ENCODE results near the gene B2M.
"Not testable (repeated sequence)": the region's sequence is repeated elsewhere in the genome, so short reads cannot be mapped to it uniquely, and the experiment has no call there.

Gene B2M

DNA sequence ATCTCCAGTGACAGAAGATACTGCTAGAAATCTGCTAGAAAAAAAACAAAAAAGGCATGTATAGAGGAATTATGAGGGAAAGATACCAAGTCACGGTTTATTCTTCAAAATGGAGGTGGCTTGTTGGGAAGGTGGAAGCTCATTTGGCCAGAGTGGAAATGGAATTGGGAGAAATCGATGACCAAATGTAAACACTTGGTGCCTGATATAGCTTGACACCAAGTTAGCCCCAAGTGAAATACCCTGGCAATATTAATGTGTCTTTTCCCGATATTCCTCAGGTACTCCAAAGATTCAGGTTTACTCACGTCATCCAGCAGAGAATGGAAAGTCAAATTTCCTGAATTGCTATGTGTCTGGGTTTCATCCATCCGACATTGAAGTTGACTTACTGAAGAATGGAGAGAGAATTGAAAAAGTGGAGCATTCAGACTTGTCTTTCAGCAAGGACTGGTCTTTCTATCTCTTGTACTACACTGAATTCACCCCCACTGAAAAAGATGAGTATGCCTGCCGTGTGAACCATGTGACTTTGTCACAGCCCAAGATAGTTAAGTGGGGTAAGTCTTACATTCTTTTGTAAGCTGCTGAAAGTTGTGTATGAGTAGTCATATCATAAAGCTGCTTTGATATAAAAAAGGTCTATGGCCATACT is 4.0 kb downstream of the B2M start:
- no peak for FAIRE-seq
- TF ChIP-seq POLR2A (IDR thresholded peaks at IDR 0.05; ENCODE audit: low read depth, low read length): no peak
- DNase-seq (ENCODE audit: insufficient read length, low spot score): no peak

DNA sequence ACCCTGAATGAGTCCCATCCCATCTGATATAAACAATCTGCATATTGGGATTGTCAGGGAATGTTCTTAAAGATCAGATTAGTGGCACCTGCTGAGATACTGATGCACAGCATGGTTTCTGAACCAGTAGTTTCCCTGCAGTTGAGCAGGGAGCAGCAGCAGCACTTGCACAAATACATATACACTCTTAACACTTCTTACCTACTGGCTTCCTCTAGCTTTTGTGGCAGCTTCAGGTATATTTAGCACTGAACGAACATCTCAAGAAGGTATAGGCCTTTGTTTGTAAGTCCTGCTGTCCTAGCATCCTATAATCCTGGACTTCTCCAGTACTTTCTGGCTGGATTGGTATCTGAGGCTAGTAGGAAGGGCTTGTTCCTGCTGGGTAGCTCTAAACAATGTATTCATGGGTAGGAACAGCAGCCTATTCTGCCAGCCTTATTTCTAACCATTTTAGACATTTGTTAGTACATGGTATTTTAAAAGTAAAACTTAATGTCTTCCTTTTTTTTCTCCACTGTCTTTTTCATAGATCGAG is 4.5 kb downstream of the B2M start:
- no peak for TF ChIP-seq POLR2A (IDR thresholded peaks at IDR 0.05; ENCODE audit: low read depth, low read length)
- FAIRE-seq: no peak

DNA sequence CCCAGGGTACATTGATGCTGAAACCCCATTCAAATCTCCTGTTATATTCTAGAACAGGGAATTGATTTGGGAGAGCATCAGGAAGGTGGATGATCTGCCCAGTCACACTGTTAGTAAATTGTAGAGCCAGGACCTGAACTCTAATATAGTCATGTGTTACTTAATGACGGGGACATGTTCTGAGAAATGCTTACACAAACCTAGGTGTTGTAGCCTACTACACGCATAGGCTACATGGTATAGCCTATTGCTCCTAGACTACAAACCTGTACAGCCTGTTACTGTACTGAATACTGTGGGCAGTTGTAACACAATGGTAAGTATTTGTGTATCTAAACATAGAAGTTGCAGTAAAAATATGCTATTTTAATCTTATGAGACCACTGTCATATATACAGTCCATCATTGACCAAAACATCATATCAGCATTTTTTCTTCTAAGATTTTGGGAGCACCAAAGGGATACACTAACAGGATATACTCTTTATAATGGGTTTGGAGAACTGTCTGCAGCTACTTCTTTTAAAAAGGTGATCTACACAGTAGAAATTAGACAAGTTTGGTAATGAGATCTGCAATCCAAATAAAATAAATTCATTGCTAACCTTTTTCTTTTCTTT is 5.8 kb downstream of the B2M start:
- FAIRE-seq (no peak), DNase-seq (ENCODE audit: insufficient read length, low spot score) (no peak)
- TF ChIP-seq POLR2A (IDR thresholded peaks at IDR 0.05; ENCODE audit: low read depth, low read length): no peak

More for the DNA sequence above, 4.5 kb downstream of the B2M start:
- no peak for DNase-seq (ENCODE audit: insufficient read length, low spot score)

DNA sequence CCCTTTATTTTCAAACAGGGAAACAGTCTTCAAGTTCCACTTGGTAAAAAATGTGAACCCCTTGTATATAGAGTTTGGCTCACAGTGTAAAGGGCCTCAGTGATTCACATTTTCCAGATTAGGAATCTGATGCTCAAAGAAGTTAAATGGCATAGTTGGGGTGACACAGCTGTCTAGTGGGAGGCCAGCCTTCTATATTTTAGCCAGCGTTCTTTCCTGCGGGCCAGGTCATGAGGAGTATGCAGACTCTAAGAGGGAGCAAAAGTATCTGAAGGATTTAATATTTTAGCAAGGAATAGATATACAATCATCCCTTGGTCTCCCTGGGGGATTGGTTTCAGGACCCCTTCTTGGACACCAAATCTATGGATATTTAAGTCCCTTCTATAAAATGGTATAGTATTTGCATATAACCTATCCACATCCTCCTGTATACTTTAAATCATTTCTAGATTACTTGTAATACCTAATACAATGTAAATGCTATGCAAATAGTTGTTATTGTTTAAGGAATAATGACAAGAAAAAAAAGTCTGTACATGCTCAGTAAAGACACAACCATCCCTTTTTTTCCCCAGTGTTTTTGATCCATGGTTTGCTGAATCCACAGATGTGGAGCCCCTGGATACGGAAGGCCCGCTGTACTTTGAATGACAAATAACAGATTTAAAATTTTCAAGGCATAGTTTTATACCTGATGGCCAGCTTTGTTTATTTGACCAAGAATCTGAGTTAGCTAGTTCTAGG is 7.0 kb downstream of the B2M start:
- DNase-seq (ENCODE audit: insufficient read length, low spot score): no peak
- no peak for TF ChIP-seq POLR2A (IDR thresholded peaks at IDR 0.05; ENCODE audit: low read depth, low read length)
- no peak for FAIRE-seq

DNA sequence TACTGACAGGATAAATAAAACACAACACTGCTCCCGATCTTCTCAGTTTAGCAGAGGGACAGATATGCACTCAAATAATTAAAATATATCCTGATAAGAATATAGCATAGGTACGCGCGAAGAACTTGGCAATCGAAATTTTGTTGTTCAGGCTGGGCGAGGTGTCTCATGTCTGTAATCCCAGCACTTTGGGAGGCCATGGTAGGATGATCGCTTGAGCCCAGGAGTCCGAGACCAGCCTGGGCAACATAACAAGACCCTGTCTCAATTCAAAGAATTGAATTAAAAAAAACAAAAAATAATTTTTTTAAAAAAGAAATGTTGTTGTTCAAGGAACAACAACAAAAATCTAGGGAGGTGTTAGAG is 7.6 kb downstream of the B2M start:
- FAIRE-seq: no peak

DNA sequence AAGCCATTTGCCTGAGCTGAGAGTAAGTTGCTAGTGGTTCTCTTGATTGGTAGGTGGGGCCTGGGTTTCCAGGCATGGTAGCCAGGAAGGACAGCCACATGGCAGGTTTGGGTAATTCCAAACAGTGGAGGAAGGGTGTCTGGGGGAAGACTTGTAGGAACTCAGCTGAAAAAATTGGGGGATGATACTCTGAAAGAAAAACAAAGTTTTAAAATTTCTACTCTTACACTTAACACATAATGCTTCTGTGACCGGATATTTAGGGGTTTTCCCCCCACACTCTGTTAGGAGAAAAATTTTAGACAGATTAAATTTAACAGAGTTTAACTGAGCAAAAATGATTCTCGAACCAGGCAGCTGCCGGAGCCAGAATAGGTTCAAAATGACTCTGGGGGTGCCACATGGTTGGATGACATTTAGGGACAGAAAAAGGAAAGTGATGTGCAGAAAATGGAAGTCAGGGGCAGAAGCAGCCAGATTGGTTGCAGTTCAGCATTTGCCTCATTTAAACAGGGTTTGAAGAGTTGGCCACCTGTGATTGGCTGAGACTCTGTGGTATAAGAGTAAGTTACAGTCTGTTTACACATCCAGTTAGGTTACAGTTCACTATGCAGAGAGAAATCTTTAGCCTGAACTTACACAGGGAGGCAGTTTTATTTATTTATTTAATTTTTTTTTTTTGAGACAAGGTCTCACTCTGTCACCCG is 8.1 kb downstream of the B2M start:
- no peak for TF ChIP-seq POLR2A (IDR thresholded peaks at IDR 0.05; ENCODE audit: low read depth, low read length)
- no peak for DNase-seq (ENCODE audit: insufficient read length, low spot score)
- FAIRE-seq: no peak

More for the DNA sequence above, 7.6 kb downstream of the B2M start:
- no peak for DNase-seq (ENCODE audit: insufficient read length, low spot score)
- TF ChIP-seq POLR2A (IDR thresholded peaks at IDR 0.05; ENCODE audit: low read depth, low read length): no peak

DNA sequence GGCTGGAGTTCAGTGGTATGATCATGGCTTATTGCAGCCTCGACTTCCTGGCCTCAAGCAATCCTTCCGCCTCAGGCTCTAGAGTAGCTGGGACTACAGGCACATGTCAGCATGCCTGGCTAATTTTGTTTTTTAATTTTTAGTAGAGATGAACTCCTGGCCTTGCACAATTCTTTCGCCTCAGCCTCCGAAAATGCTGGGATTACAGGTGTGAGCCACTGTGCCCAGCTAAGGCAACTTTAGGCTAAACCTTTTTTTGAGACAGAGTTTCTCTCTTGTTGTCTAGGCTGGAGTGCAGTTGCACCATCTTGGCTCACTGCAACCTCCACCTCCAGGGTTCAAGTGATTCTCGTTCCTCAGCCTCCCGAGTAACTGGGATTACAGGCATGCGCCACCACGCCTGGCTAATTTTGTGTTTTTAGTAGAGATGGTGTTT is 8.7 kb downstream of the B2M start:
- FAIRE-seq: not testable (repeated sequence)

DNA sequence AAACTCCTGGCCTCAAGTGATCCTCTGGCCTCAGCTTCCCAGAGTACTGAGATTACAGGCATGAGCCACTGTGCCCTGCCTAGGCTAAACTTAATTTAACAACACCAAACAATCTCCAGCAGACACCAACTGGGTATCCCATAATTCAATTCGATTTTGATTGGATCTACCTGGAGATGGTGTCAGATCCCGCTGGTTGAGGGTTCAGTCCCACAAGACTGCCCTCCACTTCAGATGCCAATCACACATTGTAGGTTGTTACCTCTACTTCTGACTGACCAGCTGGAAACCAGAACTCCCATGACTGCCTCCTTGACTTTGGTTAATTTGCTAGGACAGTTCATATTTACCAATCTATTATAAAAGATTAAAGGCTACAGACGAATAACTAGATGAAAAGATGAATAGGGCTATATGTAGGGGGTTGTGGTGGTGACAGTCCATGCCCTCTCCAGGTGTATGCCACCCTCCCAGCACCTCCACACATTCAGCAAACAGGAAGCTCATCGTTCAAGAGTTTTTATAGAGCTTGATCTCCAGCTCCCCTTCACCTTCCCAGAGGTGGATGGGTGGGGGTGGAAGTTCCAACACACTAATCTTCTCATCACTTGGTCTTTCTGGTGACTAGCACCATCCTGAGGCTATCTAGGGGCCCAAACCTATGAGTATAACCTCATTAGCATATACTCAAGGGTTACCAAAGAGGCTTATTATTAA is 9.3 kb downstream of the B2M start:
- FAIRE-seq: no peak
- TF ChIP-seq POLR2A (IDR thresholded peaks at IDR 0.05; ENCODE audit: low read depth, low read length): no peak
- no peak for DNase-seq (ENCODE audit: insufficient read length, low spot score)

More for the DNA sequence above, 8.7 kb downstream of the B2M start:
- DNase-seq (ENCODE audit: insufficient read length, low spot score): not testable (repeated sequence)

DNA sequence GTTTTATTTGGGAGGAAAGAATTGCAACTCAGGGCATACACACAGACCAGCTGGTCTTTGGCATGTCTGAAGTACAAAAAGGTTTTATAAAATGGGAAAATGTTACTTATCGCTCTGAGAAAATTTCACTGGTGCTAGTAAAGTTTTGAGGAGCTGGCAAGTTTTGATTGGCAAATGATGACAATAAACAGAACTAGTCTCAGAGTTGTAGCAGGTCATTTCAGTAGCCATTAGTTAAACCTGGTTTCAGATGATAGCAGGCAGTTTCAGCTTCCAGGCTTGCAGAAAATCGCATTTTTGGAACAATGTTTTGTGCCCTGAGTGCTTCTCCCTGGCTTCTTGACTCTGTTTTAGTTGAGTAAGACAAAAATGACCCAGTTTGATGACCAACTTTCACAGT is 10.7 kb downstream of the B2M start:
- no peak for TF ChIP-seq POLR2A (IDR thresholded peaks at IDR 0.05; ENCODE audit: low read depth, low read length)
- DNase-seq (ENCODE audit: insufficient read length, low spot score) (no peak), FAIRE-seq (no peak)

DNA sequence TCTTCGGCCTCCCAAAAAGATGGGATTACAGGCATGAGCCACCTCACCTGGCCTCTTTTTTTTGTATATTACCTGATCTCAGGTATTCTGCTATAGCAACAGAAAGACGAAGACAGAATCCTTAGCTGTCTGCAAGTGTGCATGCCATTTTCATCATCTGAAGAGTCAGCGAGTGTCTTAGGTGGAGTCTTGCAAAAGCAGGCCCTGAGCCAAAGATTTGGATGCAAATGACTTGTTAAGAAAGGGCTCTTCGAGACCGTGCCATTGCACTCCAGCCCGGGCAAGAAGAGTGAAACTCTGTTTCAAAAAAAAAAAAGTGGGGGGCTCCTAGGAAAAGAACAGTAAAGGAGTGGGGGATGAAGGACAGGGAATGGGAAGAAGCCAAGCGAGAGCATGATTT is 14.8 kb downstream of the B2M start:
- FAIRE-seq: no peak
- DNase-seq (ENCODE audit: insufficient read length, low spot score): no peak
- no peak for TF ChIP-seq POLR2A (IDR thresholded peaks at IDR 0.05; ENCODE audit: low read depth, low read length)

DNA sequence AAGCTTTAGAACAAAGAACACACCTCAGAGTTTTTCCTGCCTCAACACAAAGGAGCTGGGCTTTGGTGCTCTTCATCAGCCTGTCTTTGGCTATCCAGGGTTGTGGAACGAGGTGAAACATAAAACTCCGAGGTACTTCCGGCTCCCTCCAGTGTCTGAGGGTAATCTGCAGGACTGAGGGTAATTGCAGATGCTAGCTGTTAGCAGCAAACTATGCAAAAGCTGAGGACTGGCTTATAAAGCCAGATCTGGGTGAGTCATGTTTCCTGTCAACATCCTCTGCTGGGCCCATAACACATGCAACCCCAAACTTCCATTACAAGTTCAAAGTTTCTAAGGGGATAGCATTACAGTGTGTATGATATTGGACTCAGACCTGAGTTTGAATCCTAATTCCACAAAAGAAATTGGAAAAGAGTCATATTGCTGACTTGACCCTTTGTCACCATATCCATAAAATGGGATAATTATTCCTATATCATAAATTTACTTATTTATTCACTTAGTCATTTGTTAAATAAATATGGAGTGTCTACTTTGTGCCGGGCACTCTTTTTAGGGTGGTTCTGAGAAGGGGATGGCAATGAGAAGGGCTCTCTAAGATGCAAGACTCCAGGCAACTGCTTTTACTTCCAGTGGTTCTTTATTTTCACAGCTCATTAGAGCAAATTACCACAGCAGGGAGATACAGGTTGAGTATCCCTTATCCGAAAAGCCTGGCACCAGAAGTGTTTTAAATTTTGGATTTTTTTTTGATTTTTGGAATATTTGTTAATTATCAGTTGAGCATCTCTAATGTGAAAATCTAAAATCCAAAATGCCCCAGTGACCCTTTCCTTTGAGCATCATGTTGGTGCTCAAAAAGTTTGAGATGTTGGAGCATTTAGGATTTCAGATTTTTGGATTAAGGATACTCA is 15.5 kb downstream of the B2M start:
- TF ChIP-seq POLR2A (IDR thresholded peaks at IDR 0.05; ENCODE audit: low read depth, low read length): 0 out of 2 replicates have a peak, but pooled peaks have one; percentile 27
- FAIRE-seq: peak; percentile 97
- peak; percentile 58 for DNase-seq (ENCODE audit: insufficient read length, low spot score)

DNA sequence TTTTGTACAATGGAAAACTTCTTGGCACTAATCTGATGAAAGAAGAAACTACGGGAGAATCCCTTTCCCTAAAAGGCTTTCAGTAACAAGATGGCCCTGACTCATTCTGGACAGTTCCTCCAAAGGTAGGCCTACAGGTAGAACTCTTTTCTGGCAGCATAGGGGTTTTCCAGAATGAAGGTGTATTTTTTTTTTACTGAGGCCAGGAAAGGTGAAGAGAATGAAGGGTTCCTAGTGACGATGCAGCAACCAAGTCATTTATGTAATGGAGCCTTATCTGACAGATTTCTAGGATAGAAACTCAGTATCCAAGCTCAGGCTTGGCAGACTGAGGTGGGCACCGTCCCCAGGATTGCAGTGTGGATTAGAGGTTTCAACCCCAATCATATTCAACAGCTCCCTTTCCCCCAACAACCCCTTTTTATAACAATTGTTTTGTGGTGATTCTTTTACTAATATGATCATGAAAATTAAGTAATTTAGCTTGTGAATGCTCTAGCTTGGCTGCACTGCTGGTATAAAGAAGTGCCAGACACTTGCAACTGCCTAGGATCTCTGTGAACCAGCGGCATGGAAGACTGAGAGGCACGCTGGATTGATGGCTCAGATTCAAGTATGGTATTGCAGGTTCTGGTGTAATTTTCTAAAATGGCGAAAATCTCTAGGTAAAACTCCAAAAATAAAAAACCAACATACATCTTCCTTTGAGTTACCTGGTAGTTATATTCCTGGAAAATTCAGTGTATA is 16.3 kb downstream of the B2M start:
- DNase-seq (ENCODE audit: insufficient read length, low spot score) (no peak), FAIRE-seq (no peak)
- no peak for TF ChIP-seq POLR2A (IDR thresholded peaks at IDR 0.05; ENCODE audit: low read depth, low read length)

DNA sequence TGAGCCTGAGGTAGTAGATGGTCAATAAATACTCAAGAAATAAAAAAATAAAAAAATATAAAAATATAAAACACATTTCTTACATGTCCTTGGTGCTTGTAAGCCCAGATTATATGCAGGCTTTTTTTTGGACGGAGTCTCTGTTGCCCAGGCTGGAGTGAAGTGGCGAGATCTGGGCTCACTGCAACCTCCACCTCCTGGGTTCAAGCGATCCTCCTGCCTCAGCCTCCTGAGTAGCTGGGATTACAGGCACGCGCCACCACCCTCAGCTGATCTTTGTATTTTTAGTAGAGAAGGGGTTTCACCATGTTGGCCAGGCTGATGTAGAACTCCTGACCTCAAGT is 16.9 kb downstream of the B2M start:
- FAIRE-seq; DNase-seq (ENCODE audit: insufficient read length, low spot score): not testable (repeated sequence)

All from H54 (cell line).